Effector CD8-positive, alpha-beta T cell (primary cell): ENCODE measurements around the gene TUSC2.

ENCODE experiments used
- DNase-seq: peaks from one replicate; lab custom pipeline; 2025; lab: John Stamatoyannopoulos, UW

Gene TUSC2

DNA sequence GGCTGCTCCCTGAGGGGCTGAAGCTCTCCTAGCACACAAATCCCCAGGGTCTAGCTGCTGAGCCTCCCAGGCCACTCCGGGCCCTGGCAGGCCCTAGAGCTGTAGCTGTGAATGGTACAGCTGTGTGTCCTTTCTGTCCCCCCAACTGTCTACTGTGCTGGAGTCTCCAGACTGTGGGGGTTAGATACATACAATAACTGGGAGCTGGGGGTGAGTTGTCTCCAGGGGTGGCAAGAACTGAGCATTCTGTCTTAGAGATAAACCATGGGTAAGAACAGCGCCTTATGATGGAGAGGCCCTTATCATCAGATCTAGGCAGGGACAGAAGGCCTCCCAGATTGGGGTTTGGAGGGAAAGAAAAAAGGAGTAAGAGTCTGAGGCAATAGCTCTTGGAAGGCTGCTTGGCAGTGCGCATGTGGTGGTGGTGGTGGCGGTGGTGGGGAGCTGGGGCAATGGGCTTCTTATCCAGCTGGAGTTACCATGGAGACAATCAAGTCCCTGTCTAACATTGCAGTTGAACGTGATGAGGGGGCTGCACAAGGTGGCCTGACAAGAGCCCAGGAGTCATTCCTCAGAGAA is 26.3 kb upstream of the TUSC2 start:
- no peak for DNase-seq

DNA sequence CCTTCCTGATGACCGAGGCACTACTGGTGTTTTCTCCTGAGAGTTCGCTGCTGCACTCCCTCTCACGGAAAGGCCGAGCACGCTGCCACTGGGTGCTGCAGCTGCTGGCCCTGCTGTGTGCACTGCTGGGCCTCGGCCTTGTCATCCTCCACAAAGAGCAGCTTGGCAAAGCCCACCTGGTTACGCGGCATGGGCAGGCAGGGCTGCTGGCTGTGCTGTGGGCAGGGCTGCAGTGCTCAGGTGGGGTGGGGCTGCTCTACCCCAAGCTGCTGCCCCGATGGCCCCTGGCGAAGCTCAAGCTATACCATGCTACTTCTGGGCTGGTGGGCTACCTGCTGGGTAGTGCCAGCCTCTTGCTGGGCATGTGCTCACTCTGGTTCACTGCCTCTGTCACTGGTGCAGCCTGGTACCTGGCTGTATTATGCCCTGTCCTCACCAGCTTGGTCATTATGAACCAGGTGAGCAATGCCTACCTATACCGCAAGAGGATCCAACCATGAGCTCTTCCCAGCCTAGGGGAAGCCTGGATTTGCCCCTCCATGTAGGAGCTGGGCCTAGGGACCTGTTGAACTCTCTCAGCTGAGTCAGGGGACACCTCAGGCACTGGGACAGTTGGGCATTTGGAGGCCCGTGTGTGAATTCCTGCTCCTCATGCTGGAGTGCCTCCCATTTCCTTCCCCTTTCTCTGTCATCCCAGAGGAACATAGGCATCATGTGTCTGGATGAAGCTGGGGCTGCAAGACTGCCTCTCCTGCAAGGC is 25.4 kb upstream of the TUSC2 start:
- DNase-seq: no peak

DNA sequence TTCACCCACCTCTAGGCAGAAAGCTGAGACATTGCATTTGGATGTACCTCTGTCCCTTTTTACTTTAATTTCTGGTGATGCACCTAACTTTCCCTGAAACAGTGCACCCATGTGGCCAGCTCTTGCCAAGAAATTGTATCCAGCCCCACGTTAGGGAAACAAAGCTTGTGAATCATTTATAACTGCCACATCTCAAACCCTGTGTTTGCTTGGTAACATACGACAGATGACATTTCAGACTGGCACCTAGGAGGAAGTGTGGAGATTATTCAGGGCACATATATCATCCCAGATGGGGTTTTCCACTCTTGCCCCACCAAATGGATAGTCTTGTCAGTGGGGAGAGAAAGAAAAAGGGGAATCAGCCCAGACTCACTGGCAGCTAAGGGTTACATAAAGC is 24.8 kb upstream of the TUSC2 start:
- DNase-seq: no peak

DNA sequence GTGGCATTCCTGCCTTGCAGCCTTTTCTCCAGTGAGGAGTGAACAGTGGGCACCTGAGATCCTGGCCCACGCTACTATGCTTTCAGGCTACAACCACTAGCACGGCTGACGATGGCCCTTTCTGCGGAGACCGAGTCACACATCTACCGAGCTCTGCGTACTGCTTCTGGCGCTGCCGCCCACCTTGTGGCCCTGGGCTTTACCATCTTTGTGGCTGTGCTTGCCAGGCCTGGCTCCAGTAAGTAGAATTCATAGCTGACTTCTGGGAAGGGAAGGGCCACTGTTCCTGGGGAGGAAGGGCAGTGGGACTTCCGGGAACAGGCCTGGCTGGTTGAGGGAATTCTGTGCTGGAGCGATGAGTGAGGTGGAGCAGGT is 23.3 kb upstream of the TUSC2 start:
- DNase-seq: no peak

DNA sequence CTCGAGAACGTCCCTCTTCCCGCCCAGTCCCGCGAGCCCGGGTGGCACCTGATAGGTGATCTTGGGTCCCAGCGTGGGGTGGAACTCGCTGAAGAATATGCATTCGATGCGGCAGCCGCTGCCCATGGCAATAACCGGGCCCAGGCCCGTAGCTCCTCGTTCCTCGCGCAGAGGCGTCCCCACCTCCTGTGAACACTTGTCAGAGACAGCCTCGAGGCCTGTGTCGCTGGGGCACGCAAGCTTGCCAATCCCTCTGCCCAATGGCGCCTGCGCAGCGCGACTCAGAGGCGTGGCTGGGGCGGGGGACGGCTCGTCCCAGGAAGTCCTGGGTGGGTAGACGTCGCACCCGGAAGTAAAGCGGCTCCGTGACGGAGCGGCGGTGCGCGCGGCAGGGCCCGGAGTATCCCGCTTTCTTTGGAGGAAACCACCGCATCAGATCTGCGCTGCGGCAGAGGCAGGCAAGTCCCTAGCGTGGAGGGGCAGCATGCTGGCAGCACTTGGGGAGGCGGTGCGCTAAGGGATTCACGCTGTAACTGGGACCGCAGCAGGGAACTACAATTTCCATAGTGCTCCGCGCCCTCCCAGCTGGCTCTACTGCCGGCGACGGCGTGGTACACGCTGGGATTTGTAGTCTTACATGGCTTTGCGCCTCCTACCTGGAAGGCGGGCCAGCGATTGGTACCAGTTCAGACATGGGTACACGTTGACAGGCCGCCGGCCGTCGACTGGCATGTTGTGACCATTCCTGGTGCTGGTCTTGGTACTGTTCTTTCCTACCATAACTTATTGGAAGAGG is 22.7 kb upstream of the TUSC2 start, which contains the start of the genes CYB561D2 and NPRL2:
CYB561D2 (plus strand) TSS at position 336 of the 796 bp plus-strand sequence. CDS start 572 bp downstream, outside the sequence.
NPRL2 (minus strand) TSS at position 249 of the 796 bp plus-strand sequence; CDS start at position 126, 123 bp downstream.
- DNase-seq: peak; percentile 98

DNA sequence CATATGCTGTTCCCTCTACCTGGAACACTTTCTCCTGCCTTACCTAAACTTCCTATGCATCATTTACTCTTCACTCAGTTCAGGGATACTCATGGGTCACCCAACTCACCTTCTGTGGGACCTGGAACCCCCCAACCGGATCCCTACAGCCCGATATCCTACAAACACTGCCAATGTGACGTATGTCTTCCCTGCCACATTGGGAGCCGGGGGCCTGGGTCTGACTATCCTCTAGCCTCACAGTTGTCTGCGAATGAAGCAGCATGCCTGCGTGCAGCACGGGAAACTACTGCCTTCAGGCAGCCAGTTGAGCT is 22.1 kb upstream of the TUSC2 start:
- DNase-seq: no peak

DNA sequence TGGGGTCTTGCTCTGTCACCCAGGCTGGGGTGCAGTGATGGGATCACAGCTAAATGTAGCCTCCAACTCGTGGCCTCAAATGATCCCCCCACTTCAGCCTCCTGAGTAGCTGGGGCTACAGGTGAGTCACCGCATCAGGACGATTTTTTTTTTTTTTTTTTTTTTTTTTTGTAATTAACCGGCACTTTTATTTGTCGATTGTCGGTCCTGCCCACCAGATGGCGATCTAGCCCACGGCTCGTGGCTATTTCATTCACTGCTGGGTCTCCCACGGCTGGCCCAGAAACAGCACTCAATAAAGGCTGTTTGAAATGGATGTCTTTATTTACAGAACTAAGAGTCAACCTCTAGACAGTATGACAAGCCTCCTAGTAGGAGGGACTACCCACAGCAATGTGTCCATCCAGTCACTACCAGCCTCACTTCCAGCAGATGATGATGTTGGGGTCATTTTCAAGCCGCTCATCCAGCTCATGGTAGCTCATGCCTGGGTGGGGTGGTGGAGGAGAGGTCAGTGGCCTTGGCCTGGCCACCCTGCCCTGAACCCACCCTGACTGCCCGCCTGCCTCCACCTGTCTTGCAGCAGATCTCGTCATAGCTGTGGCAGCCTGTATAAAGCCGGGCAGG is 19.3 kb upstream of the TUSC2 start:
- peak; percentile 63 for DNase-seq

DNA sequence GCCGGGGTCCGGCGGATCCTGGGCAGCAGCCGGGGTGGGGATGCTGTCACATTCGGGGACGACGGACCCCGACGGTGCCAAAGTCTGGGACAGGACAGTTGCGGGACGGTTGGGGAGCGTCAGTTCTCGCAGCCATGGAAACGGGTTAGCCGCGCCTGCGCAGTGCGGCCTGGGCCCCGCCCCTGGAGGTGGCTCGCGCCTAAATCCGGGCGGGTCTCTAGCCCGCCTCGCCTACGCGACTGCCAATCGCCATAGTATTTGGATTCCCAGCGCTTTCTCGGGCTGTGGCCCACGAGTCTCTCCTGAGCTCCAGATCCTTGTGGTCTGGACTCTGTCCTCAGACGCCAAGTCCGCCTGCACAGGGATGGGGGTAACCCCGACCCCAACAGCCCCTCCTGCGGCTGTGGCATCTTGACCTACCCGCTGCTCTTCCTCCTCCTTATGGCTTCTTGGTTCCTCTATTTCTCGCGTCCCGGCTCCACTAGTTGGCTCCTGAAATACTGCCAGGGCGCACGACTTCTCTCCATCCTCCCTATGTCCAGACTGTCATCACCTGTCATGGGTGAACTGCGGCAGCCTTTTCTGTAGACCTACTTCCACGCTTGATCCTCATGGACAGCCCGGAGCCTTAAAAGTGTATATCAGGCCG is 17.7 kb upstream of the TUSC2 start, which contains the start of gene ZMYND10:
ZMYND10 (minus strand) TSS at position 147 of the 649 bp plus-strand sequence. CDS start 153 bp downstream, outside the sequence.
- peak; percentile 71 for DNase-seq

DNA sequence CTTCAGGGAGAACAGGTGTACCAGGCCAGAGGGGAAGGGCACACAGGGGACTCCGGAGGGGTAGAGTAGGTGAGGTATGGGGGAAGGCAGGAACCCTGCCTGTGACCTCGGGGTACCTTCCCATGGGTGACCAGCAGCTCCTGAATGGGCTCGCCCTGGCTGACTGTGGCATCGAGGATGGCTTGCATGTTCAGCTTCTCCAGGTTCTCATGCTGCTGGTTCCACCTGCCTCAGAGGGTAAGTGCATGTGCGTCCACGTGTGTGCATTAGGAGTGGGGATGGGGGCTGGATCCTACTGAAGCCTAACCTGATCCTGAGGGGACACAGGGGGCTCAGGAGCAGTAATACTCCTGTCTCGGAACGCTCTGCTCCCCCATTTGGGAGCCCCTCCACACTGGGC is 17.0 kb upstream of the TUSC2 start:
- no peak for DNase-seq

DNA sequence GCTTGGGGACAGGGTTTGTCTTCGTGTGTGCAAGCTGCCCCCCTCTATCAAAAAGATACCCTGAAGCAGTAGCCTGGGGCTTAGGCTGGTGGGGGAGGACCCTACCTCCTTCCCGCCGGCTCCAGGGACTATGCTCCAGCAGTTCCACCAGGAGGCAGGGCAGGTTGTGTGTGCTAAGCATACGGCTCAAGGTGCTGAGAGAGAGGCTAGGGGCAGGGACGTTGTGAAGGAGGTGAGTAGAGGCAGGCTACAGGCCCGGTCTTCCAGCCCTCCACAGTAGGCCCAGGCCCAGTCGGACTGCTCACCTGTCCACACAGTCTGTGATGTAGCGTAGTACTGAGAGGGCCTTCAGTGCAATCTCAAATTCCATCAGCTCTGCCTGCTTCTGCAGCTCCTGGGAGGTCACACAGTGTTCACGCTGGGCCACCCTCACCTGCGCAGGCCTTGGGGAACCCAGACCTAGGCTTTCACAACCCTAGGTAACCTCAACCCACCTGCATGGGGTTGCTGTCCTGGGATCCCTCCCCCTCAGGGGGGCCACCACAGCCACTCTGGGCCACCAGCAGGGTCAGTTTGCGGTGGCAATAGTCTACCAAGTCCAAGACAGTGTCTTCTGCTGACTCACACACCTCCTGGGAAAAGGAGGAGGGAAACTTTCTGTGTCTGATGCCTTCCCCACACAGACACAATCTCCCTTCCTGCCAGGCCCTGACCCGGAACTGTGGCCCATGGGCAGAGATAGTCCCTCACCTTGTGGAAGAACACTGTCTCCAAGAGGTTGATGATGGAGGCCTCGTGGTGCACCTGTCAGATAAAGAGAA is 15.0 kb upstream of the TUSC2 start:
- no peak for DNase-seq

DNA sequence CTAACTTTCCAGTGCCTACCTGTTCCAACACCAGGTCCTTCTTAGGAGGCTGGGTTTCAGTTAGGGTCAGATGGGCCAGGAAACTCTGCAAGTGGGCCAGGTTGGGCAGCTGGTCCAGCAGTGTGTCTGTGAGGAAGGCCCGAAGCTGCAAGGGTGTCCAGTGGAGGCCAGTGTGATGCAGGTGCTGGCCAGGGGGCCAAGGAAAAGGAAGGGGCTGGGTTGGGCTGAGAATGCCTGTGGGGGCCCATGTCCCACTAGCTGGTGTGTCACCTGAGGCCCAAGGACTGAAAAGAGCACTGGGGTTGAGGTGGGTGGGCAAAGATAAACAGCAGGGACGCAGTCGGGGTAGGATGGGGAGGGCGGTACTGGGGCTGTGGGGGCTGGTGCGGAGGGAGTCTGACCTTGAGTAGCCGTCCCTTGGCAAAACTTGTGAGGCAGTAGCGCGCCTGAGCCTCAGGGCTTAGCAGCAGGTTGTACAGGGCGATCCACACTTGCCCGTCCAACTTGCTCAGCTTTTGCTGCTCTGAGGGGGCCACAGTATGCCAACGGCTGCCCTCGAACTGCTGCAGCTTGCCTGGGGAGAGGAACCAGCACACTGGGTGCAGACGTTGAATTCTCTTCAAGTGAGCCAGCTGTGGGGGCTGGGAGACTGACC is 14.1 kb upstream of the TUSC2 start:
- DNase-seq: no peak

DNA sequence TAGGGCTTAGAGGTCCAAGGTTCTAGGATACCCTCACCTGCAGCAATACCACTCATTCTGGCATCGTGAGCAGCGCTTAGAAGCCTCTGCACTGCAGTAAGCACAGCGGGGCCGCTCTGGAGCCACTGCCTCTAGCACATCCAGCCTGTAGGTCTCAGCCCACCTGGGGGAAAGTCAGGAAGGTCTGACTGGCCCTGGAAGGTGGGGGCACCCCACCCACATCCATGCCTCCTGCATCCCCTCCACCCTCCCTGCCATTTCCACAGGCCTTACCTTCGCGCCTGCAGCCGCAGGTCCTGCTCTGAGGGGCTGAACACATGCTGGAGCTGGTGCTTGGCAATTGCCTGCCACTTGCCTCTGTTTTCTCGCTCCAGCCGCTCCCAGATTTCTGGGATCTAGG is 13.5 kb upstream of the TUSC2 start:
- no peak for DNase-seq

DNA sequence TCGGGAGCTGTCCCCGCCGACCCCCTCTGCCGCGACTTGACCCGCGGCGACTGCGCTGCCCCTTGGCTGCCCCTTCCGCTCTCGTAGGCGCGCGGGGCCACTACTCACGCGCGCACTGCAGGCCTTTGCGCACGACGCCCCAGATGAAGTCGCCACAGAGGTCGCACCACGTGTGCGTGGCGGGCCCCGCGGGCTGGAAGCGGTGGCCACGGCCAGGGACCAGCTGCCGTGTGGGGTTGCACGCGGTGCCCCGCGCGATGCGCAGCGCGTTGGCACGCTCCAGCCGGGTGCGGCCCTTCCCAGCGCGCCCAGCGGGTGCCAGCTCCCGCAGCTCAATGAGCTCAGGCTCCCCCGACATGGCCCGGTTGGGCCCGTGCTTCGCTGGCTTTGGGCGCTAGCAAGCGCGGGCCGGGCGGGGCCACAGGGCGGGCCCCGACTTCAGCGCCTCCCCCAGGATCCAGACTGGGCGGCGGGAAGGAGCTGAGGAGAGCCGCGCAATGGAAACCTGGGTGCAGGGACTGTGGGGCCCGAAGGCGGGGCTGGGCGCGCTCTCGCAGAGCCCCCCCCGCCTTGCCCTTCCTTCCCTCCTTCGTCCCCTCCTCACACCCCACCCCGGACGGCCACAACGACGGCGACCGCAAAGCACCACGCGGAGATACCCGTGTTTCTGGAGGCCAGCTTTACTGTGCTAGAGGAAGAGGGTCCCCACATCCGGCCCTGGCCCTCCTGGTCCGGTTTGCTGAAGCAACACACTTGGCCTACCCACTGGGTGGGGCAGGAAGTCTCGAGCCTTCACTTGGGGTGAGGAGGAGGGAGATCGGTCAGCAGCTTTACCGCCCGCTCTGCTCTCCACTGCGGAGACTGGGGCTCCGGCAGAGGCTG is 12.7 kb upstream of the TUSC2 start, which contains the start of gene RASSF1:
RASSF1 (minus strand) TSS at position 389 of the 882 bp plus-strand sequence; CDS start at position 358, 31 bp downstream.
- DNase-seq: peak; percentile 42

DNA sequence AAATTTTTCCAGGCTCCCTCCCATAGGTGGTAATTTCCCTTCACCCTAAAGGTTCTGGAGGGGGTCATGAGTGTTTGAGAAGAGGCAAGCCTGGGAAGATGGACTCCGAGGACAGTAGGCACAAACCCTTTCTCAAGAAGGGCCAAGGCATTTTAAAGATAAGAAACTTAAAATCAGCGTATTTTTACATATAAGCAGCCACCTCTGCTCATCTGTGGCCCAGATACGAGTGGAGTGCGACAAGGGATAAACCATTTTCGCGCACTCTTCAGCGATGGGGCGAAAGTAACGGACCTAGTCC is 12.1 kb upstream of the TUSC2 start:
- DNase-seq: no peak

DNA sequence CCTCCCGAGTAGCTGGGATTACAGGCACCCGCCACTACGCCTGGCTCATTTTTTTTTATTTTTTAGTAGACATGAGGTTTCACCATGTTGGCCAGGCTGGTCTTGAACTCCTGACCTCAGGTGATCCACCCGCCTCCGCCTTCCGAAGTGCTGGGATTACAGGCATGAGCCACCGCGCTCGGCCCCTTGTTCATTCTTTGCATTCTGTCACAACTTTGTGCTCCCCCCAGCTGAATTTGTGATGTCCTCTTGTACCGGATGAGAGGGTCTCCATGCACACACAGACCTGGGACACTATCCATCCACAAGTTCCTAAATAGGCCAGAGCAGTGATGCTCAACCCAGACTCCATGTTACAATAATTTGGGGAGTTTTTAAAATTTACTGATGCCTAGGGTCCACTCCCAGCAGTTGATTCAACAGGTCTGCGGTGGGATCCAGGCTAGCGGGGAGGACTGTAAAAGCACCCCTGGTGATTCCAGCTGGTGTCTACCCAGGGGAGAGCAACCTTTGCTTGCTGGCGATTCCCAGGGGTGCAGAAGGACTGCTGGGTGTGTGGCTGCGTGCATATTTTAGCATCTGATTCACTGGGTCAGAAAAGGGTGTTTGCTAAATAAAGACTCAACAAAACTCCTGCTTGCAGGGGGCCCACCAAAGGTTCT is 11.6 kb upstream of the TUSC2 start:
- DNase-seq: no peak

DNA sequence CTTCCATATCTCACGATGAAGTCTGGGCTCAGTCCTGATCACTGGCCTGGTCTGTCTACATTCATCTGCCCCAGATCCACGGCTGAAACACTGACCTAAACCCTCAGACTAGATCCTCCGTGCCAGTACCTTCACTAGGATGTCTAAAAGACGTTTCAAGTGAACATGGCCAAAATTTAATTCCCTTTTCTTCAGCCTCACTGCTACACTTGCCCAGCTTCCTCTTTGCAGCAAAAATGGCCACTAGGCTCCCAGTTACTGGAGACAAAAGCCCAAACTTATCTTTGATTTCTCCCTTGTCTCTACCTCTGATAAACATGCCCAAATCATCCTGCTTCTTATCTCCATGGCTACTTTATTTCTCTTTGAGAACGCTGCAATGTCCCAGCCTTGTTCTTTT is 10.9 kb upstream of the TUSC2 start:
- DNase-seq: no peak

DNA sequence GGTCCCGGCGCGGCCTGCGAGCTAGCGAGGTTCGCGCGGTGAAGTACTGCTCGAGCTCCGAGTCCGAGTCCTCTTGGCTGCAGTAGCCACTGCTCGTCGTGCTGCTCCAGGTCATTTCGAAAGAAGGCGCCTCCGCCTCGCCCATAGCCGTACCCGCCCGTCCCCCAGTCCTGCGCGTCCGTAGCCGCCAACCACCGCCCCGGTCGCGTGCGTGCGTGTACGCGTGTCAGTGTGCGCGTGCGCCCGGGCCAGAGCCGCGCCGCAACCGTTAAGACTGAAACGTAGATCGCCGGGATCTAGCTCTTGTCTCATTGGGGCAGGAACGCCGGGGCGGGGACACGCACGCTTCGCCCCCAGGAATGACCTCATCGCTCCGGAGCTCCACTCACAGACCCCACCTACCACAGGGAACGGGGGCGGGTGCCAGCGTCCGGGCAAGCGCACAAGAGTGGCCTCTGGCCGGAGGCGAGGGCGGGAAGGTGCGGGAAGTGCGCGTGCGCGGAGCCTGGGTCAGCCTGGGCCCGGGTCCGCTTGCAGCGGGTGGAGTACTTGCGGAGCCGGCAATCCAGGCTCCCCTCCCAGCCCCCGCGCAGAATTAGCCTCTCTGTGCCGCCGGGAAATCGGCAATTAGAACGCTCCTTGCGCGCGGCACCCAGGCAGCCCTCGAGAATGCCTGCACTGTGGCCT is 9.3 kb upstream of the TUSC2 start:
- DNase-seq: peak; percentile 91

DNA sequence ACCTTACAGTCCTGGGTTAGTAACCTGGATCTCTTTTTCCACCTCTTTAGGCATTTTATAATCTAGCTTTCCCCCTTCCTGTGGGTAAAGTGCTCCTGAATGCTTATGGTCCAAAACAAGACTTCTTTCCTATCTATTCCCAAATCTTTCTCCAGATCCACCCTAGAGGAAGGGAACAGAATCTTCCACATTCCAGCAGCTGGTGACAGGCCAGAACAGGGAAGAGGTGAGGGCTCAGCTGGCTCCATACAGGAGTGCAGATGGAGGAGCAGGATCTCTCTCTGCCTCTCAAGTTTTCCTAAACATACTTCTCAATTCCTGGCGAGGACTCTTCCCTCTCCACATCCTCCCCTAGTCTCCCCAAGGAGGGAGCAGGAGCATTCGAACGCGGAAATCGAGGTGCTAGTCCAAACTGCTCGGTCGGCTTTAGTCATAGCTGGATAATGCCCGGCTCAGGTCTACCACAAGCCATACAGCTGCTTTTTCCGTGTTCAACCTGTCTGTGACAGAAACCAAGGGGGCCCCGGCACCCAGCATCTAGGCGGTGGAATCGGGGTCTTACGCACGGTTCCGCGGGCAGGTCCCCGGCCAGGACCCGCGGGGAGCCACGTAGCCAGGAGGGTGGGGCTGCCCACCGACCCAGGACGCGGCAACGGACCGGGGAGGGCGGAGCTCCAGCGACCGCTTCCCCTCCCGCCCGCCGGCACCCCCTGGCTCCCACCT is 8.6 kb upstream of the TUSC2 start:
- DNase-seq: no peak
